H1 (cell line): ENCODE data around the gene CRHR1. TPM values are rescaled to one million over a fixed set of nuclear protein-coding genes. Genes with fewer than 3 reads are reported as not detected.

Experiments
- CTCF ChIA-PET: fragments of 300-600 bp; sonication (Branson Sonifier 250); formaldehyde crosslinking; loops from one replicate; lab custom pipeline; 2021; ENCODE audit not compliant: partially characterized antibody; lab: Charles Lee
- POLR2A ChIA-PET: fragments of 300-600 bp; sonication (Branson Sonifier 250); formaldehyde crosslinking; loops from one replicate; lab custom pipeline; 2021; ENCODE audit warnings: inconsistent platforms; ENCODE audit not compliant: partially characterized antibody; lab: Charles Lee
- DNase-seq, 2 experiments: peaks; one replicate each; pipeline versions ENCODE4 v3.0.0 to v3.0.0-alpha.2; 2010 to 2022; ENCODE audit warnings: low spot score in 2 of 2, low read depth in 1 of 2, mixed read lengths in 1 of 2
- FAIRE-seq: peaks from 2 replicates; lab custom pipeline; 2011; peaks lifted over from hg19 to GRCh38; lab: Jason Lieb, UNC
- H2AFZ ChIP-seq: 2 replicates; pipeline ENCODE4 v1.8.1; 2012; ENCODE audit warnings: low read length, inconsistent platforms
- H2AK5ac ChIP-seq: 2 replicates; pipeline ENCODE4 v1.6.1; 2013; ENCODE audit warnings: low read depth, low read length
- H2BK120ac ChIP-seq: replicated peaks from 2 replicates; pipeline ENCODE3; 2013; ENCODE audit warnings: low read depth, low read length, inconsistent platforms
- H2BK12ac ChIP-seq: 2 replicates; pipeline ENCODE4 v1.6.1; 2013; ENCODE audit warnings: low read depth, low read length
- H2BK15ac ChIP-seq: 2 replicates; pipeline ENCODE4 v1.6.1; 2013; ENCODE audit warnings: low read length
- H2BK20ac ChIP-seq: 2 replicates; pipeline ENCODE4 v1.6.1; 2013; ENCODE audit warnings: low read length
- H2BK5ac ChIP-seq: 2 replicates; pipeline ENCODE4 v1.6.1; 2013; ENCODE audit warnings: low read depth, low read length
- H3K14ac ChIP-seq: 2 replicates; pipeline ENCODE4 v1.6.1; 2013; ENCODE audit warnings: inconsistent platforms; ENCODE audit not compliant: insufficient read length
- H3K18ac ChIP-seq: 2 replicates; pipeline ENCODE4 v1.6.1; 2013; ENCODE audit warnings: low read length; ENCODE audit errors: extremely low read depth
- H3K23ac ChIP-seq: 2 replicates; pipeline ENCODE4 v1.6.1; 2013; ENCODE audit warnings: inconsistent platforms; ENCODE audit not compliant: insufficient read length
- H3K23me2 ChIP-seq: 2 replicates; pipeline ENCODE4 v1.6.1; 2013; ENCODE audit warnings: low read depth, low read length
- H3K27ac ChIP-seq: 2 replicates; pipeline ENCODE4 v1.6.1; 2011; ENCODE audit warnings: low read depth, low read length, inconsistent platforms
- H3K27me3 ChIP-seq, 4 experiments: replicated peaks in 1 of 4; 1 replicate in 1 of 4; 2 replicates in 3 of 4; pipeline versions ENCODE4 v1.6.1 to v1.8.1; 2011 to 2013; ENCODE audit warnings: low read length in 3 of 4, mild to moderate bottlenecking in 3 of 4, inconsistent platforms in 2 of 4, mixed read lengths in 2 of 4, moderate library complexity in 1 of 4; ENCODE audit not compliant: control insufficient read depth in 3 of 4, insufficient read depth in 3 of 4; ENCODE audit errors: extremely low read depth in 1 of 4
- H3K36me3 ChIP-seq, 4 experiments: 2 replicates each; pipeline versions ENCODE4 v1.6.1 to v1.8.1; 2011 to 2013; ENCODE audit warnings: mild to moderate bottlenecking in 4 of 4, low read length in 3 of 4, moderate library complexity in 2 of 4, control low read depth in 1 of 4, inconsistent platforms in 1 of 4; ENCODE audit not compliant: insufficient read depth in 4 of 4, control insufficient read depth in 2 of 4
- H3K4ac ChIP-seq: replicated peaks from 2 replicates; pipeline ENCODE3; 2013; ENCODE audit warnings: low read length, low read depth, mixed read lengths, inconsistent platforms; ENCODE audit not compliant: insufficient read length
- H3K4me1 ChIP-seq, 4 experiments: replicated peaks in 1 of 4; 1 replicate in 1 of 4; 2 replicates in 3 of 4; pipeline versions ENCODE4 v1.6.1 to v1.8.1; 2011 to 2013; ENCODE audit warnings: low read length in 3 of 4, inconsistent platforms in 2 of 4, mixed read lengths in 1 of 4; ENCODE audit not compliant: insufficient read depth in 4 of 4, control insufficient read depth in 3 of 4
- H3K4me2 ChIP-seq, 2 experiments: 2 replicates each; pipeline versions ENCODE4 v1.6.1 to v1.8.1; 2011 to 2013; ENCODE audit warnings: low read depth in 2 of 2, low read length in 2 of 2, control low read depth in 1 of 2, inconsistent platforms in 1 of 2, mild to moderate bottlenecking in 1 of 2; ENCODE audit not compliant: insufficient read depth in 1 of 2
- H3K4me3 ChIP-seq, 4 experiments: fragments of 200-600, 300-600 bp in 1 of 4; sonication (generic), shearing (Covaris generic), sonication (Bioruptor Twin) in 1 of 4; 2 replicates each; pipeline versions ENCODE4 v1.5.1 to v1.8.1; 2011 to 2016; ENCODE audit warnings: low read length in 4 of 4, low read depth in 3 of 4, control low read depth in 2 of 4, inconsistent platforms in 2 of 4, mild to moderate bottlenecking in 2 of 4, mixed read lengths in 1 of 4, moderate library complexity in 1 of 4; ENCODE audit not compliant: insufficient read depth in 2 of 4; ENCODE audit errors: extremely low read depth in 1 of 4
- H3K56ac ChIP-seq: replicated peaks from 2 replicates; pipeline ENCODE3; 2013; ENCODE audit warnings: low read depth, mild to moderate bottlenecking, mixed read lengths, low read length, inconsistent platforms; ENCODE audit not compliant: insufficient read length
- H3K79me1 ChIP-seq: 2 replicates; pipeline ENCODE4 v1.6.1; 2013; ENCODE audit warnings: low read depth, low read length, control low read depth
- H3K79me2 ChIP-seq, 2 experiments: 2 replicates each; pipeline versions ENCODE4 v1.6.1 to v1.8.1; 2012 to 2013; ENCODE audit warnings: low read length in 2 of 2, mild to moderate bottlenecking in 2 of 2, inconsistent platforms in 1 of 2; ENCODE audit not compliant: insufficient read depth in 2 of 2, control insufficient read depth in 1 of 2
- H3K9ac ChIP-seq, 4 experiments: replicated peaks in 1 of 4; 1 replicate in 1 of 4; 2 replicates in 3 of 4; pipeline versions ENCODE4 v1.6.1 to v1.8.1; 2011 to 2013; ENCODE audit warnings: low read depth in 3 of 4, low read length in 3 of 4, control low read depth in 2 of 4, mild to moderate bottlenecking in 2 of 4, moderate library complexity in 2 of 4, inconsistent platforms in 1 of 4; ENCODE audit errors: extremely low read depth in 1 of 4
- H3K9me3 ChIP-seq, 2 experiments: 2 replicates each; pipeline versions ENCODE4 v1.6.1 to v1.8.1; 2012 to 2013; ENCODE audit warnings: mild to moderate bottlenecking in 2 of 2, moderate library complexity in 2 of 2, control low read depth in 1 of 2, inconsistent platforms in 1 of 2, low read depth in 1 of 2, low read length in 1 of 2, mixed read lengths in 1 of 2; ENCODE audit not compliant: insufficient read depth in 2 of 2
- H4K20me1 ChIP-seq, 2 experiments: replicated peaks in 1 of 2; 2 replicates each; pipeline versions ENCODE3 to v1.8.1; 2011 to 2013; ENCODE audit warnings: inconsistent platforms in 2 of 2, low read length in 2 of 2, mild to moderate bottlenecking in 1 of 2; ENCODE audit not compliant: insufficient read depth in 2 of 2, control insufficient read depth in 1 of 2
- H4K5ac ChIP-seq: 2 replicates; pipeline ENCODE4 v1.6.1; 2013; ENCODE audit warnings: low read length, low read depth, mixed read lengths, inconsistent platforms; ENCODE audit not compliant: insufficient read length
- H4K8ac ChIP-seq: 2 replicates; pipeline ENCODE4 v1.8.0; 2013; ENCODE audit warnings: mild to moderate bottlenecking, moderate library complexity, low read length, inconsistent platforms; ENCODE audit not compliant: insufficient read depth; ENCODE audit errors: extremely low read depth
- H4K91ac ChIP-seq: replicated peaks from 2 replicates; pipeline ENCODE3; 2013; ENCODE audit warnings: low read length, mixed read lengths, inconsistent platforms; ENCODE audit not compliant: insufficient read length
- ASH2L ChIP-seq: fragments of 200-600, 300-600 bp; sonication (generic); IDR thresholded peaks from one replicate; pipeline ENCODE4 v1.7.1; 2017; ENCODE audit warnings: low read length
- CBX5 ChIP-seq: fragments of 300-800, 300-1000 bp; sonication (generic); IDR thresholded peaks from 2 replicates; pipeline ENCODE4 v1.7.1; 2016; ENCODE audit warnings: antibody characterized with exemption, low read length, low read depth
- CBX8 ChIP-seq: fragments of 300-800, 300-1000 bp; sonication (generic); IDR thresholded peaks from 2 replicates; pipeline ENCODE4 v1.7.1; 2016; ENCODE audit warnings: low read depth, low read length, borderline replicate concordance
- E2F6 ChIP-seq: IDR thresholded peaks from 2 replicates; pipeline ENCODE4 v1.6.1; 2012; ENCODE audit warnings: inconsistent platforms
- KDM4A ChIP-seq: IDR thresholded peaks from one replicate; pipeline ENCODE4 v1.7.1; 2012; ENCODE audit warnings: low read depth, mild to moderate bottlenecking, moderate library complexity, low read length, inconsistent platforms; ENCODE audit not compliant: severe bottlenecking
- RBBP5 ChIP-seq: IDR thresholded peaks from 2 replicates; pipeline ENCODE4 v1.7.1; 2012; ENCODE audit warnings: low read depth, mild to moderate bottlenecking, inconsistent platforms, low read length, moderate library complexity, borderline replicate concordance
- TCF12 ChIP-seq: IDR thresholded peaks from 2 replicates; pipeline ENCODE4 v1.6.1; 2011; ENCODE audit warnings: low read depth, mild to moderate bottlenecking, low read length
- WGBS, 2 experiments: shearing (Covaris generic) in 1 of 2; methylation state at CpG; one replicate each; pipeline versions ENCODE4 v1.1.6 to v1.1.7; 2013 to 2015; ENCODE audit warnings: low lambda C conversion rate in 2 of 2, mixed read lengths in 2 of 2, inconsistent platforms in 1 of 2, low coverage in 1 of 2, missing lambda C conversion rate in 1 of 2; ENCODE audit not compliant: insufficient replicate concordance in 2 of 2, insufficient coverage in 1 of 2, insufficient read length in 1 of 2; ENCODE audit errors: extremely low coverage in 1 of 2, missing lambda C conversion rate in 1 of 2; 5-methylcytosine and 5-hydroxymethylcytosine counted together
- polyA plus RNA-seq, 7 experiments: library from polyadenylated mRNA; depleted of rRNA in 3 of 7; stranded (reverse) in 5 of 7; unstranded in 2 of 7; fragments of >200 nt in 5 of 7; fragments of 200-250 nt in 2 of 7; gene quantifications; 1 replicate in 5 of 7; 2 replicates in 1 of 7; 4 replicates in 1 of 7; pipeline versions ENCODE4 v1.2.1 to v1.2.3, GENCODE V29; 2011 to 2013; ENCODE audit warnings: missing spikeins in 2 of 7, mixed read lengths in 2 of 7
- total RNA-seq: library from RNA; stranded (reverse); fragmentation: NEBNext Ultra II Directional; extraction: Animal tissue kit (Norgen Biotek cat#: 25700); gene quantifications from 2 replicates; pipeline ENCODE4 v1.2.1, GENCODE V29; 2021

CRHR1 gene
- total and polyA plus RNA-seq, 2 of the 8 experiments (the other 6 are each of a cell fraction or from before 2014, with no cell fraction given), result 0.56 to 1.7 TPM

- Histone ChIP-seq H3K23me2 (peaks cover 16% of the 10 kb centered on the region; the same call in 1 of the 2 replicates), H3K56ac (no peak overlapping the region), H3K27ac (no peak overlapping the region)
- TF ChIP-seq TCF12, result no peak
- TF ChIP-seq RBBP5, result peak; percentile 57
- TF ChIP-seq E2F6, result peak; percentile 53; the same call in 1 of the 2 replicates
- TF ChIP-seq CBX8, result no peak
- TF ChIP-seq ASH2L, result peak; percentile 64
- TF ChIP-seq CBX5, result no peak
- peak; percentile 94 for TF ChIP-seq KDM4A
- TF ChIP-seq, all 59 proteins: peak for 4
- no peak overlapping the region for H2BK12ac ChIP-seq
- DNase-seq, result no peak
- peak overlapping the region; percentile 60 for H3K18ac ChIP-seq
- 4% methylated on average over 24 of the region's 64 CpGs; no CpG with 5 or more reads in 1 of the 2 experiments for WGBS, 2 experiments
- FAIRE-seq, result no peak
- H3K4me1 ChIP-seq, result peaks cover 0 to 20% (median 6%) of the 10 kb centered on the region in 4 experiments; a peak in 6 of 7 replicates
- no peaks in the 10 kb centered on the region for H3K79me2 ChIP-seq
- POLR2A ChIA-PET, result interaction anchor here (0.6 to 4.2 kb wide), 5 partner anchors 11 to 199 kb away, joined by 3 to 23 read pairs (median 3); no protein-coding TSS in a partner anchor
- H3K27me3 ChIP-seq, result peaks cover 12 to 62% (median 49%) of the 10 kb centered on the region in 4 experiments
- H2BK120ac ChIP-seq, result no peak overlapping the region
- no peak overlapping the region for H2BK20ac ChIP-seq
- H3K14ac ChIP-seq, result no peak overlapping the region
- no peaks in the 10 kb centered on the region for H4K20me1 ChIP-seq
- peak overlapping the region; percentile 79 to 92 for H3K4me2 ChIP-seq
- no peaks in the 10 kb centered on the region for H3K9me3 ChIP-seq
- no peak overlapping the region for H3K9ac ChIP-seq
- no peak overlapping the region; the same call in 1 of the 2 replicates for H4K8ac ChIP-seq
- no peak overlapping the region for H2BK5ac ChIP-seq
- H3K4me3 ChIP-seq, result peak overlapping the region; percentile 48 to 96 (median 76)
- CTCF ChIA-PET, result interaction anchor here (0.6 to 7.3 kb wide), 46 partner anchors 10 to 220 kb away, joined by 3 to 84 read pairs (median 6); partner anchors contain the start of gene MAPT
- 0 out of 2 replicates have a peak overlapping the region, but pooled peaks have one; percentile 46 for H2BK15ac ChIP-seq
- no peak overlapping the region for H4K5ac ChIP-seq
- no peak overlapping the region for H2AK5ac ChIP-seq
- H2AFZ ChIP-seq, result peak overlapping the region; percentile 94; the same call in 1 of the 2 replicates
- no peak overlapping the region for H3K4ac ChIP-seq
- no peak overlapping the region for H3K23ac ChIP-seq
- no peak overlapping the region for H4K91ac ChIP-seq
- H3K79me1 ChIP-seq, result no peaks in the 10 kb centered on the region
- H3K36me3 ChIP-seq, result no peaks in the 10 kb centered on the region
These were observed 377 bp upstream of the CRHR1 start for GRCh38 chr17:45783593-45784292.
